GM18909 (cell line): ENCODE data around the gene NAV1.

Experiments used
- ATAC-seq: cut with Tn5 transposase; IDR thresholded peaks from one replicate; pipeline ENCODE4 v1.9.1; 2021; ENCODE audit warnings: mild to moderate bottlenecking; ENCODE audit not compliant: unreplicated experiment, poor library complexity

Gene NAV1

DNA sequence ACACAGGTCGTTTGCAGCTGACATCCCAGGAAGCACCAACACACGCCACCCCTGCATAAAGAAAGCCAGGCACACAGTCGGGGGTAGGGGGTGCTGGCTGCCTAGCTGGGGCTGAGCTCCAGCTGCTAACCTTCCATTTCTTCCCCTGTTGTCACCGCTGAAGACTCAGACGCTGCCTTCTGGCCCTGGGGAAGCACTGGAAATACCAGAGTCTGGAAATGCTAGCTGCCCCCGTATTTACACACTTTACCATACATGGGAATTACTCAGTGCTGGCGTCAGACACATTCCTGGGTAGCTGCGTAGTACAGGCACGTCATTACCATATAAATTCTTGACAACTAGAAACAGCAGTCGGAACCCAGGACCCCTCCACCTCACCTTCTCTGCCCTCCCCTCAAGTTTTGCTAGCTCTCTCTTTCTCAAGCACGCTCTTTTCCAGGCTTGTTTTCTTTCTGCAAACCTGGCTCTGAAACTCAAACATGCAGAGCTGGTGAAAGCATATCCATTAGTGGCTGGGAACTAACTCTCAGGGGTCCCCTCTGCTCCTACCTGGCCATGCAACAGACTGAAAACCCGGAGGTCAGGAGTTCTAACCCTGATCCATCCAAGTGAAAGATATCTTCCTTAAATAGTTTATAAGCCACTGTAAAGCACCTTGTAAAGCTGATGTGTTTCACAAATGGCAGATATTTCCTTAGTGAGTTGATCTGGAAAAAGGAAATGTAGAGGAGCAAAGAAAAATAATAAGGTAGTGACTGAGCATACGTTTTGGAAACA lies 35.3 kb upstream of the NAV1 start:
- ATAC-seq, result no peak

- no peak for ATAC-seq
Measured at GRCh38 chr1:201504179-201504631, 34.7 kb upstream of the NAV1 start.

- no peak for ATAC-seq
Measured at GRCh38 chr1:201504799-201505502, 34.0 kb upstream of the NAV1 start.

GRCh38 chr1:201505503-201505890 lies 33.4 kb upstream of the NAV1 start:
- no peak for ATAC-seq

- ATAC-seq, result no peak
Measured at GRCh38 chr1:201506092-201506491, 32.8 kb upstream of the NAV1 start.

GRCh38 chr1:201506557-201507359 lies 32.2 kb upstream of the NAV1 start, which contains the start of gene CSRP1:
CSRP1 (minus strand) TSS chr1:201507123; CDS start chr1:201496303, 10,820 bp downstream.
- peak; percentile 92 for ATAC-seq

- peak; percentile 1 for ATAC-seq
Measured at GRCh38 chr1:201507360-201507675, 31.6 kb upstream of the NAV1 start.

GRCh38 chr1:201508809-201509208 lies 30.1 kb upstream of the NAV1 start:
- ATAC-seq, result no peak

- ATAC-seq, result no peak
Measured at GRCh38 chr1:201509601-201510374, 29.1 kb upstream of the NAV1 start.

GRCh38 chr1:201510734-201511133 lies 28.2 kb upstream of the NAV1 start:
- ATAC-seq, result no peak

- no peak for ATAC-seq
Measured at GRCh38 chr1:201511396-201511940, 27.5 kb upstream of the NAV1 start.

DNA sequence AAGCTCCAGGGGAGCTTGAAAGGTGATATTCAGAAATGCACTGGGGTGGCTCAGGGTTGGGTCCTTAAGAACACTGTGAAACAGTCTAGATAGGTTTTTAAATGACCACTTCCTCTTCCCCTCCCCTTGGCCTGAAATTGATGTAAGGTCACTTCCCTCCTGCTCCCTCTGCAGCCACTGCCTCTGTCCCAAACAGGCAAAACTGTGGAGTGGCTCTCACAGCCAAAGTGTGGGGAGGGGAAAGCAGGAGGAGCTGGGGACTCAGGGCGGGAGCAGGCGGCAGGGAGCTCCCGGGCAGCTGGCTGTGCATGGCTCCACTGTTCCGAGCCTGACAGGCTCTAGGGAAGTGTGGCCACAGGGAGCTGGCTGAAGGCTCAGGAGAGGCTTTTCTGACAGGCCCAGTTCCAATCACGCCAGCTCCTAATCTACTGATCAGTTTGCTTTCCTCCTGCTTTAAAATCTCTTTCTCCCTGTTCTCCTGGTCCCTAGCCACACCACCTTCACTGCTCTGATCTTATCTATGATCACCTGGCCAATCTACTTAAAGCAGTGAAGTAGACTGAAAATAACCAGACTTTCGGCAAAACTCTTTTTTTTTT lies 26.9 kb upstream of the NAV1 start:
- no peak for ATAC-seq

GRCh38 chr1:201513498-201514243 lies 25.3 kb upstream of the NAV1 start:
- no peak for ATAC-seq

GRCh38 chr1:201514466-201514865 lies 24.5 kb upstream of the NAV1 start:
- ATAC-seq, result no peak

- ATAC-seq, result no peak
Measured at GRCh38 chr1:201515062-201515750, 23.7 kb upstream of the NAV1 start.

- no peak for ATAC-seq
Measured at GRCh38 chr1:201515895-201516294, 23.0 kb upstream of the NAV1 start.

- no peak for ATAC-seq
Measured at GRCh38 chr1:201516511-201517127, 22.3 kb upstream of the NAV1 start.

- ATAC-seq, result no peak
Measured at GRCh38 chr1:201517631-201518030, 21.3 kb upstream of the NAV1 start.
